ENCODE data around the gene NEURL4. TPM values are rescaled to one million over a fixed set of nuclear protein-coding genes. Genes with fewer than 3 reads are reported as not detected.

The NEURL4 gene
- total RNA-seq, 1 experiment from 2014 or later: 81.7 TPM

DNA sequence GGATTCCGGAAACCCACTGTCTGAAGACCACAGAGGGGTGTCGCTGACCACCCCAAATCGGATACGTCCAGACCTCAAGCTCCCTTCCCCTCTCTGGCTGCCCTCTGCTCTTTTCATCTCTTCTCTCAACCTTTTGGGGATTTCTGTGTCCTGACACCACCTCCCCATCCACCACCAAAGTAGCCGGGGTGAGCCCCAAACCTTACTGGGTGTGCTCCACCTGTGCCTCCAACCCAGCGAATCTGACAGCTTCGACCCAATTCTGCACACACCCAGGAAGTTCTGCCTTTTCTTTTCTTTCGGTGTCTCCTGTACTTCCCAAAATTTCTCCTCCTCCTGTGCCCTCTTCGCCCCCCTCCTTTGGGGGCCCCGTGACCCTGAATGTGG is 23.4 kb upstream of the NEURL4 start:
- no peaks in the 10 kb centered on the region for H3K36me3 ChIP-seq (ENCODE audit: insufficient read depth, low read length, poor library complexity, severe bottlenecking)
- ChIA-PET CTCF (no interaction called here), POLR2A (ENCODE audit: low non-redundant PET) (no interaction called here)
- H3K4me1 ChIP-seq (ENCODE audit: insufficient read depth, low read length, poor library complexity, severe bottlenecking): peaks cover 38% of the 10 kb centered on the region
- TSS peak; percentile 42 for BruUV-seq (replicated peaks)
- H3K9me3 ChIP-seq (ENCODE audit: low read depth, low read length, poor library complexity, severe bottlenecking): no peaks in the 10 kb centered on the region
- DNase-seq (ENCODE audit: low spot score): no peak
- peak overlapping the region; percentile 93 for H3K4me3 ChIP-seq (ENCODE audit: low read depth, low read length, poor library complexity, severe bottlenecking)
- no peaks in the 10 kb centered on the region for H3K27me3 ChIP-seq (replicated peaks; ENCODE audit: insufficient read depth, low read depth, low read length, poor library complexity)
- peak overlapping the region; percentile 94 for H3K27ac ChIP-seq (ENCODE audit: low read depth, low read length, poor library complexity, severe bottlenecking)
- TF ChIP-seq, protein P1, sequence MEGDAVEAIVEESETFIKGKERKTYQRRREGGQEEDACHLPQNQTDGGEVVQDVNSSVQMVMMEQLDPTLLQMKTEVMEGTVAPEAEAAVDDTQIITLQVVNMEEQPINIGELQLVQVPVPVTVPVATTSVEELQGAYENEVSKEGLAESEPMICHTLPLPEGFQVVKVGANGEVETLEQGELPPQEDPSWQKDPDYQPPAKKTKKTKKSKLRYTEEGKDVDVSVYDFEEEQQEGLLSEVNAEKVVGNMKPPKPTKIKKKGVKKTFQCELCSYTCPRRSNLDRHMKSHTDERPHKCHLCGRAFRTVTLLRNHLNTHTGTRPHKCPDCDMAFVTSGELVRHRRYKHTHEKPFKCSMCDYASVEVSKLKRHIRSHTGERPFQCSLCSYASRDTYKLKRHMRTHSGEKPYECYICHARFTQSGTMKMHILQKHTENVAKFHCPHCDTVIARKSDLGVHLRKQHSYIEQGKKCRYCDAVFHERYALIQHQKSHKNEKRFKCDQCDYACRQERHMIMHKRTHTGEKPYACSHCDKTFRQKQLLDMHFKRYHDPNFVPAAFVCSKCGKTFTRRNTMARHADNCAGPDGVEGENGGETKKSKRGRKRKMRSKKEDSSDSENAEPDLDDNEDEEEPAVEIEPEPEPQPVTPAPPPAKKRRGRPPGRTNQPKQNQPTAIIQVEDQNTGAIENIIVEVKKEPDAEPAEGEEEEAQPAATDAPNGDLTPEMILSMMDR (conservative IDR thresholded peaks at IDR 0.05; ENCODE audit: low read depth, low read length): no peak; the same call in 1 of the 2 replicates
- TF ChIP-seq EZH2 (IDR thresholded peaks at IDR 0.05; ENCODE audit: borderline replicate concordance, low read depth, low read length, poor library complexity, severe bottlenecking): no peak
- intact Hi-C loops (cut with micrococcal nuclease; ENCODE audit: unreplicated experiment): loop anchor here (10.0 kb wide), 1 partner anchor 132 kb away; the partner anchor contains the start of genes POLR2A and SLC35G6

DNA sequence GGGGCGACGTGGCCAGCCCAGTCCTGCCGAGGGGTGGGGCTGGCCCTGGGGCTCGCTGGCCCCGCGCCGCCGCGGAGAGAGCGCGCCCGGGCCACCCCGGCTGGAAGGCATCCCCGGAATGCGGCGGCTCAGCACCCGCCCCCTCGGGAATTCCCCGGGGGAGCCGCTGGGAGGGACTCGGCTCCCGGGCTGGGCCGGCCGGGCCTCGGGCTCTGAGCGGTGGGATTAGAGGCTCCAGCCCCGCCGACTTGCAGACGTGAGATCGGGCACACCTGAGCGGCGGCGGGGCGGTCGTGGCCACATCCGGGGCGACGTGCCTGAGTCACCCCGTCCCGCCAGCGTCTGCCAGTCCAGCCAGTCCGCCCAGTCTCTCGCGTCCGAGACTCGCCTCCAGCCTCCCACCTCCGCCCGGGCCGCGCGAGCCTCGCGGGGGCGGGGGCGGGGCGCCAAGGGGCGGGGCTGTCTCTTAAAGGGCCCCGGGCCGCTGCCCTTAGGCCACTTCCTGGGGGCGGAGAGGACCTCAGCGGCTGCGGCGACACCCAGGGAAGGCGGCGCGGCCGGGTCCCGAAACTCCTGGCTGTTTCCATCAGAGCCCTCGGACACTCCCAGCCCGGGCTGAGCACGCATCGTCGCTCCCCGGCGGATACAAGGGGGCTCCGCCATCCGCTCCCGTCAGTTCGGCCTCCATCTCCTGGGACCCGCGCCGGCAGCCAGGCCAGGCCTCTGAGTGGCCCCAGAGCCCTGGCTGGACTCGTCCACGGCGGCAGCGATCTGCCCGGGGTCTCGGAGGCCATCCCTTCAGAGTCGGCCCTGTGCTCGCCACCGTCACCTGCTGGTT is 22.7 kb upstream of the NEURL4 start, which contains the start of gene KCTD11:
KCTD11 (plus strand) TSS at position 498 of the 838 bp plus-strand sequence.
- H3K9me3 ChIP-seq (ENCODE audit: low read depth, low read length, poor library complexity, severe bottlenecking): no peaks in the 10 kb centered on the region
- BruUV-seq (replicated peaks): no TSS peak
- H3K4me1 ChIP-seq (ENCODE audit: insufficient read depth, low read length, poor library complexity, severe bottlenecking): peaks cover 38% of the 10 kb centered on the region
- ChIA-PET CTCF (interaction anchor here (0.6 to 0.7 kb wide), 2 partner anchors 209 to 328 kb away, joined by 3 to 4 read pairs; no protein-coding TSS in a partner anchor), POLR2A (ENCODE audit: low non-redundant PET) (no interaction called here)
- H3K4me3 ChIP-seq (ENCODE audit: low read depth, low read length, poor library complexity, severe bottlenecking): peak within 1 kb of the TSS; percentile 93
- peak within 1 kb of the TSS; percentile 94 for H3K27ac ChIP-seq (ENCODE audit: low read depth, low read length, poor library complexity, severe bottlenecking)
- no peaks in the 10 kb centered on the region for H3K27me3 ChIP-seq (replicated peaks; ENCODE audit: insufficient read depth, low read depth, low read length, poor library complexity)
- no peaks in the 10 kb centered on the region for H3K36me3 ChIP-seq (ENCODE audit: insufficient read depth, low read length, poor library complexity, severe bottlenecking)
- peak; percentile 87 for DNase-seq (ENCODE audit: low spot score)
- TF ChIP-seq, protein P1 (conservative IDR thresholded peaks at IDR 0.05; ENCODE audit: low read depth, low read length): peak; percentile 56; the same call in 1 of the 2 replicates
- TF ChIP-seq EZH2 (IDR thresholded peaks at IDR 0.05; ENCODE audit: borderline replicate concordance, low read depth, low read length, poor library complexity, severe bottlenecking): no peak
- intact Hi-C loops (cut with micrococcal nuclease; ENCODE audit: unreplicated experiment): loop anchor here (10.0 kb wide), 1 partner anchor 133 kb away; the partner anchor contains the start of genes POLR2A and SLC35G6

DNA sequence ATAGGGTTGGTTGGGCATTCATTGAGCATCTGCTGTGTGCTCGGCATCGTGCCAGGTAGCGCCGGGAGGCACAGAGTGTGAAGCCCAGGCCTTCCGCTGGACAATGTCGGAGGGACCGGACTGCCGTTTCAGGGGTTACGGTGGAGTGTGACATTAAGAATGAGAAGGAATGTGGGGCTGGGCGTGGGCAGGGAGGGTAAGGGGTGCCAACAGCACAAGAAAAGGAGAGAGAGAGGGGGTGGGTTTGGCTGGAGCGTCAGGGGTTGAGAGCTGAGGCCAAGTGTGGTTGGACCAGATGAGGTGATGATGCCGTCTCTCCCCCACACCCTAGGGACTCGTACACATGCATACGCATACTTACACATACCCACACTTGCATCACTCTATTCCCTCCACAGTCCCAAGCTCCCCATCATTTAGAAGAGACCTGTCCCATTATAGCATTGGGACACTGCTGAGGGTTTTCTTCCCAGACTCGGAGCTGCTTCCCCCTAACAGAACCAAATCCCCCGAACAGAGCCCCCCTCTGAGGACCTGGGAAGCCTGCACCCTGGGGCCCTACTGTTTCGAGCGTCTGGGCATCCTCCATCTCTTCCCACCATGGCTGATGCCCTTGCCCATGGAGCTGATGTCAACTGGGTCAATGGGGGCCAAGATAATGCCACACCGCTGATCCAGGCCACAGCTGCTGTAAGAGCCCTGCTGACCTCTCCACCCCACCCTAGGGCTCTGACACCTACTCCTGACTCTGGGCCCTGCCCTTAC is 19.5 kb upstream of the NEURL4 start:
- Histone ChIP-seq H3K4me3 (ENCODE audit: low read depth, low read length, poor library complexity, severe bottlenecking) (no peak overlapping the region), H3K27ac (ENCODE audit: low read depth, low read length, poor library complexity, severe bottlenecking) (no peak overlapping the region), H3K36me3 (ENCODE audit: insufficient read depth, low read length, poor library complexity, severe bottlenecking) (no peaks in the 10 kb centered on the region), H3K4me1 (ENCODE audit: insufficient read depth, low read length, poor library complexity, severe bottlenecking) (peaks cover 24% of the 10 kb centered on the region), H3K27me3 (replicated peaks; ENCODE audit: insufficient read depth, low read depth, low read length, poor library complexity) (no peaks in the 10 kb centered on the region), H3K9me3 (ENCODE audit: low read depth, low read length, poor library complexity, severe bottlenecking) (no peaks in the 10 kb centered on the region)
- no TSS peak for BruUV-seq (replicated peaks)
- intact Hi-C loops (cut with micrococcal nuclease; ENCODE audit: unreplicated experiment): loop anchor here (5.0 kb wide), 2 partner anchors 51 to 301 kb away; no protein-coding TSS in a partner anchor
- ChIA-PET CTCF (no interaction called here), POLR2A (ENCODE audit: low non-redundant PET) (no interaction called here)
- DNase-seq (ENCODE audit: low spot score): no peak
- TF ChIP-seq EZH2 (IDR thresholded peaks at IDR 0.05; ENCODE audit: borderline replicate concordance, low read depth, low read length, poor library complexity, severe bottlenecking): no peak
- TF ChIP-seq, protein P1 (conservative IDR thresholded peaks at IDR 0.05; ENCODE audit: low read depth, low read length): no peak

Measured in A673 (cell line).